Measurements from ENCODE around the gene SMIM1.
"Not testable (repeated sequence)": the region's sequence is repeated elsewhere in the genome, so short reads cannot be mapped to it uniquely, and the experiment has no call there.

Gene SMIM1

DNA sequence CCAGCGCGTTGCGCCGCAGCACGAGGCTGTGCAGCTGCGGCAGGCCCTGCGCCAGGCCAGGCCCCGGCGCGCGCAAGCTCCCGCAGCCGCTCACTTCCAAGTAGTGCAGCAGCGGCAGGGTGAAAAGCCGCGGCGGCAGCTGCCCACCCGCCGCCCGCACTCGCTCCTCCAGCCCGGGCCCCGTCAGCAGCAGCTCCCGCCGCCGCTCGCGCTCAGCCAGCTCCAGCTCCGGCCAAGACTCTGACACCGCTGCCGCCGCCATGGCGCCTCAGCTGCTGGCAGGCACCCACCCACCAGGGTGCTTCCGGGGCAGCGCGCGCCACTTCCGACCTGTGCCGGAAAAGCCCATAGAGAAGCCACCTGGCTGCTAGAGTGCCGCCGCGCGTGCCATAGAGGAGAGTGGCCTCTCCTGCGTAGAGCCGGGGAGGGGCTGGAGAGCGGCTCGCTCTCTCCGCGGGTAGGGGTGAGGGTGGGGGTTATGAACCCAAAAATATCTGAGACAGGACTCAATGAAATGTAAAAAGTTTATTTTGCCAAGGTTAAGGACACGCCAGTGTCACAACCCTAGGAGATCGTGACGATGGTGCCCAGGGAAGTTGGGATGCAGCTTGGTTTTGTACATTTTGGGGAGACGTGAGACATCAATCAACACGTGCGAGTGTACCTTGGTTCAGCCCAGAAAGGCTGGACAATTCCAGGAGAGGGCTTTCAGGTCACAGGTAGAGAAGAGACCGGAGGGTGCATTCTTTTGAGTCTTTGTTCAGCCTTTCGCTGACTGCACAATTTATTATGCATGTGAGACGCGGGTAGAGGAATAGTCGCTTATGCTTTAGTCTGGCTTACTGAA, 23.9 kb downstream of the SMIM1 start, which contains the start of gene LRRC47:
LRRC47 (minus strand) TSS at position 284 of the 847 bp plus-strand sequence; CDS start at position 262, 22 bp downstream.
- DNase-seq (ENCODE audit: low read depth in 2 of 2): peak; percentile 92 to 93

- DNase-seq (ENCODE audit: low read depth in 2 of 2): no peak
Observed at GRCh38 chr1:3799976-3800685, 27.6 kb downstream of the SMIM1 start.

DNA sequence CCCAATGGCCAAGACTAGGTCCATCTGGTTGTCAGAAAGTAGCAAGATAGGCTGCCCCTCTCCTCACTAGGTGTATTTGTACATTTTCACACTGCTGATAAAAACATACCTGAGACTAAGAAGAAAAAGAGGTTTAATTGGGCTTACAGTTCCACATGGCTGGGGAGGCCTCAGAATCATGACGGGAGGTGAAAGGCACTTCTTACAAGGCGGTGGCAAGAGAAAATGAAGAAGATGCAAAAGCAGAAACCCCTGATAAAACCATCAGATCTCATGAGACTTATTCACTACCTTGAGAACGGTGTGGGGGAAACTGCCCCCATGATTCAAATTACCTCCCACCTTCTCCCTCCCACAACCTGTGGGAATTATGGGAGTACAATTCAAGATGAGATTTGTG, 28.2 kb downstream of the SMIM1 start:
- not testable (repeated sequence) for DNase-seq (ENCODE audit: low read depth in 2 of 2)

DNA sequence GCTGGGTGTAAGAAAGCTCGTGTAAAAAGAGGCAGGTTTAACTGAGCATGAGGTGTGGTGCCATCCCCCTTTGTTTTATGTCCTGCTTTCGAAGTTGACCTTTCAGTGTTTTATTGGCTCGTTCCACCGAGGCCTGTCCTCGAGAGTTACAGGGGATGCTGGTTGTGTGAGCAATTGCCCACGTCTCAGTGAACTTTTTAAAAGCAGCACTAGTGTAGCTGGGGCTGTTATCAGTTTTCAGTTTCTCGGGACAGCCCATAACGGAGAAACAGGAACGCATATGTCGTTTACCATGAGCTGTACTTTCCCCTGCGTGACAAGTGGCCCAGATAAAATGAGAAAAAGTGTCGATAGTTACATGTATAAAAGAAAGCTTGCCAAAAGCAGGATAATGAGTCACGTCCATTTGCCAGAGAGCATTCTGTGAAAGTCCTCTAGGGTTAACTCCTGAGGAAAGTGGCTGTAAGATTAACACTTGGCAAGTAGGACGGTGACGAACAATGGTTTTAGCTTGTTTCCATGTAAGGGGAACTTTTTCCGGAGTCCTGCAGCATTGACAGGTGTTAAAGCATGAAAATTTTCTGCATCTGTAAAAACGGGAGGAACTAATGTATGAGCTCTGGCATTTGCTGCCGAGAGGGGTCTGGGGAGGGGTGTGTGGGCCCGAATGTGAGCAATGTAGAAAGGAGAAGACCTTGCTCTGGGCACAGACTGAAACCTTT, 31.5 kb downstream of the SMIM1 start:
- DNase-seq (ENCODE audit: low read depth in 2 of 2): no peak

- not testable (repeated sequence) for DNase-seq (ENCODE audit: low read depth in 2 of 2)
Observed at GRCh38 chr1:3804627-3804944, 32.0 kb downstream of the SMIM1 start.

DNA sequence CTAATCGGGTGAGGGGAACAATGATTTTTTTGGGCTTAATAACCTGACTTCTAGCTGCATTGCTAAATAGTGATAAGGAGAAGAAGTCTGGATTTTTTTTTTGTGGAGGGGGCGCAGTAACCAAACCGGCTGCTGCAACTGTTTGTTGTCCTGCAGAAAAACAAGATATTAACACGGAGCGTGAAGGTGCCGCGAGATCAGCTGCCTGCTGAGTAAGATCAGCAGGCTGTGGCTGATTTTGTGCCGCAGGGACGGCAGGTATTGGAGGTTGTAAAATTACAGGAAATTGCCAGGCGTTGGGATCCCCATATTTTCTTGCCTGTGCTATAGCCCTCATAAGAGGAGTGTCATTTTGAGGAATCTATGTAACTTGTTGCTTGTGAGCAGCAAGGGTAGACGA, 32.5 kb downstream of the SMIM1 start:
- no peak for DNase-seq (ENCODE audit: low read depth in 2 of 2)

DNA sequence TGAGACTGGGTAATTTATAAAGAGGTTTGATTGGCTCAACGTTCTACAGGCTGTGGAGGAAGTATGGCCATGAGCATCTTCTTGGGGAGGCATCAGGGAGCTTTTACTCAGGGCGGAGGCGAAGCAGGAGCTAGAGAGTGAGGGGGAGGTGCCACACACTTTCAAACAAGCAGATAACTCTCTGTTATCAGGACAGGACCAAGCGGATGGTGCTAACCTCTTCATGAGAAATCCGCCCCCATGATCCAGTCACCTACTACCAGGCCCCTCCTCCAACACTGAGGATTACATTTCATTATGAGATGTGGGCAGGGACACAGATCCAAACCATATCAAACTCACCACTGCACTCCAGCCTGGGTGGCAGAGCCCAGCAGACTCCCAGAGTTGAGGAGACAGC, 35.2 kb downstream of the SMIM1 start:
- no peak for DNase-seq (ENCODE audit: low read depth in 2 of 2)

DNA sequence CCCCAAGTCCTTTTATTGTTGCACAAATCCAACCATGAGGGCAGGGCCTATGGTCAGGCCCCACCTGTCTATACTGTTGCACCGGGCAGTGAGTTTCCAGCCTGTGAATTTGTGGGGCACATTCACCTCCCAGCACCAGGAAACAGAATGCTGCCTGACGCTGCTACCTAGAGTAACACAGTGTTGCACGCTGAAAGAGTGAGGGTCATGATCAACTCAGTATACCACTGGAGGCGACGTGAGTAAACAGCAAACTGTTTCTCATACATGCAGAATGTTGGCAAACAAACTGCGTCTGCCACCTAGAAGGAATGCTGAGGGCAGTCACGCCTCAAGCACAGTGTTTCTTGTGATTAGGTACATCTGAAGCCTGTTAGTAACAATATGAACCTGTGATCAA, 37.1 kb downstream of the SMIM1 start:
- DNase-seq (ENCODE audit: low read depth in 2 of 2): no peak

DNA sequence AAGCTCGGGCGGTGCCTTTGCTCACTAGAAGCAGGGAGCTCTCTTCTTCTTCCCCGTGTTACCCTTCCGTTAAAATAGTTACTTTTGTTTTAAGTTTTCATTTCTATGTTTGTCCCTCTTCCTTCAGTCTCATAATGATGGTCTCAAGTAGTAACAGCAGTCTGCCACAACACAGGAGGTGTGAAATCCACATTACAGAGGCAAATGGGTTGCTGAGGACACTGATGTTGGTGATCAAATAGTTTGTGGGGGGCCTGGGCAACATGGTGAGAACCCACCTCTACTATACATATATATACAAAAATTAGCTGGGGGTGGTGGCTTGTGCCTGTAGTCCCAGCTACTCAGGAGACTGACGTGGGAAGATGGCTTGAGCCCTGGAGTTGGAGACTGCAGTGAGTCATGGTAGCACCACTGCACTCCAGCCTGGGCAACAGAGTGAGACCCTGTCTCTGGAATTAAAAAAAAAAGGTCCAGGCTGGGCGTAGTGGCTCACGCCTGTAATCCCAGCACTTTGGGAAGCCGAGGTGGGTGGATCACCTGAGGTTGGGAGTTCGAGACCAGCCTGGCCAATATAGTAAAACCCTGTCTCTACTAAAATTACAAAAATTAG, 37.7 kb downstream of the SMIM1 start:
- not testable (repeated sequence) for DNase-seq (ENCODE audit: low read depth in 2 of 2)

- DNase-seq (ENCODE audit: low read depth in 2 of 2): no peak
Observed at GRCh38 chr1:3811595-3811911, 39.0 kb downstream of the SMIM1 start.

DNA sequence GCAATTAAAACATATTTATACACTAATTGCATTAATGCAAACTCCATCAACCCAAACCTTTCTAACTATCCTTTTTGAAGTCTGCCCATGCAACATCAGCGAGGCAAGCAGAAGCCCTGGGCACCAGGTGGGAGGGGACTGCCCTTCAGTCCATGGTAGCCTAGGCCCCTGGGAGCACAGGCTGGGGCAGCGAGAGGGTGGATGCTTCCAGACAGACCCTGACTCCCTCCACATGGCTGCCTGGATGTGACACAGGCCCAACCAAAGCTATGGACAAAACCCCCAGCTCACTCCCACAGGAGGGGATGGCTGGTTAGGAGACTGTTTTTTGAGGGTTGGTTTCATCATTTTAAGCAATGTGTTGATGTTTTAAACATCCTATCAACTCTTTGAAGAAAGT, 41.5 kb downstream of the SMIM1 start:
- no peak for DNase-seq (ENCODE audit: low read depth in 2 of 2)

DNA sequence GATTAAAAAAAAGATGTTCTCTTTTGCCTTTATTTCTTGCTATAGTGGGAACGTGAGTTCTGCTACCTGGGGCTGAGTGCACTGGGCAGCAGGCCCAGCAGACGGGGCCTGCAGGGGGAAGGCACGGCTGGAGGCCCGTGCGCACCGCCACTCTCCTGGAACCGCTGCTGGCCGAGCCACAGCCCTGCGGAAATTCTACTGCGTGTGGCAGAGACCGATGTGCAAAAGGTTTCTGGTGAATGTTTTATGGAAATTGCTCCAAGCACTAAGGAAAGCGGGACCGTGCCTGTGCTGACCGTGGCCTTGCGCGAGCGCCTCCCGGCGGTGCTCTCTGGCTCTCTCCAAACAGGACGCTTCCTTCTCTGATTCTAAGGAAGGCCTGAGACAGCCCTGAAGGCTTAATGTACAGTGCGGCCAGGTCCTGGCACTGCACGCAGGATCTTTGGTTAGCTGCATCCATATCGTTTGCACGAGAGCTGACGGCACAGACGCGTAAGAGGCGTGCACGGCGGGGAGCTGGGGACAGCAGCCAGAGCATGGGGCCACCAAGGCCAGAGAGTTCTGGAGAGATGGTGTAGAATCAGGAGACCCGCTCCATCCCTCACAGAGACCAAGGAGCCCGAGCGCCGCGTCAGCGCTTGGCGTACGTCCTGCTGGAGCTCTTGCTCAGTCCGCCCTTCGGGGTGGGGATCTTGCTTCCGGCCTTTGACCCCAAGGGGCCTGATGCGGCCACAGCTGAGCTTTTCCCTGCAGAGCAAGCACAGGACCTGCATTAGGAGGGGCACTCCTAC, 42.4 kb downstream of the SMIM1 start:
- DNase-seq (ENCODE audit: low read depth in 2 of 2): no peak

DNA sequence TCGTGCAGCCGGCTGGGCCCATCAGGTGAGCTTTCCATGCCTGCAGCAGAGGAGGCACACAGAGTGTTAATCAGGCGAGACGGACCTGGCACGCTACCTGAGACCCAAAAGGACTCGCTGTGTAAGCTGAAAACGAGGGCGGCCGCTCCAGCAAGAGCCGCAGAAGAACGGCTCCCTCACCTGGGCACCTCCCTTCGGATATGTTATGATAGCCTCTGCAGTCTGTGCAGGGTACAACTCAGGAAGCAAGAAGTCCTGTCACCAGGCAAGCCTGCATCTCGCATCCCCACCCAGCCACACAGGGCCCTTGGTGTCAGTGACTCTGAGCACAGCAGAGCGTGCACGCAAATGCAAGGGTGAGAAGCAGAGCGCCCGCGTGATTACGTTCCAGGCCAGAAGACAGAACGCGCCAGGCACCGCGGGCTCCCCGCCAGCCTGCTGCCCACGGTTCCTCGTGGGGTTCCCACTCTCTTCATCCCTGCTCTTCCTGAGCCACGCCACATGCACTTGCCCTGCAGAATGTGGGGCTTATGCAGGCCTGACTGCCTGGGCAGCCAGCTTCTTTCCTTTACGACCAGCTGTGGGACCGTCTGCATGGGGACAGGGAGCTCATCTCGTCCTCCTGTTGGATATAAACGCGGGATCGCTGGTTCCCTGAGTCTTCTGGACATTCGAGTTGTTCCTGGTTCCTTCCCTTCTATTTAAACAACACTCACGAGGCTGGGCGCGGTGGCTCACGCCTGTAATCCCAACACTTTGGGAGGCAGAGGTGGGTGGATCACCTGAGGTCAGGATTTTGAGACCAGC, 44.0 kb downstream of the SMIM1 start:
- no peak for DNase-seq (ENCODE audit: low read depth in 2 of 2)

DNA sequence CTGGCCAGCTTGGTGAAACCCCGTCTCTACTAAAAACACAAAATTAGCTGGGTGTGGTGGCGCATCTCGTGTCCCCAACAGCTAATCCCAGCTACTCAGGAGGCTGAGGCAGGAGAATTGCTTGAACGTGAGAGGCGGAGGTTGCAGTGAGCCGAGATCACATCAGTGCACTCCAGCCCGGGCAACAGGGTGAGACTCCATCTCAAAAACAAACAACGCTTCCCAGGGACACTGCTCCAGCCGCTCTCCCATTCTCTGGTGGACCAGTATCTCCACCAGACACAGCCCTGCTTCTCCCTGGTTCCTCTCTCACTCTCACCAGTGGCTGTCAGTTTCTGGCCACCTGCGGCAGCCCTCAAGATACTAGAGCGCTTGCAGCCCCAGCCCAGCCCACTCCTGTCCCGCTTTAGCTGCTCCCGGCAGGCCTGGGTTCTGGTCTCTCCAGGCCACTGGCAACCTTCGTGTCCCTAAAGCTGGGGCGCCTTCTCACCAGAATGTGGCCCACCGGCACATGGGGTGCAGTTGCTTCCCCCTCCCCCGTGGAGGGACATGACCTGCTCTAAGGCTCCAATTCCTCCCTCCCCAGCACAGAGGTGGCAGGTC, 44.7 kb downstream of the SMIM1 start:
- DNase-seq (ENCODE audit: low read depth in 2 of 2): no peak

DNA sequence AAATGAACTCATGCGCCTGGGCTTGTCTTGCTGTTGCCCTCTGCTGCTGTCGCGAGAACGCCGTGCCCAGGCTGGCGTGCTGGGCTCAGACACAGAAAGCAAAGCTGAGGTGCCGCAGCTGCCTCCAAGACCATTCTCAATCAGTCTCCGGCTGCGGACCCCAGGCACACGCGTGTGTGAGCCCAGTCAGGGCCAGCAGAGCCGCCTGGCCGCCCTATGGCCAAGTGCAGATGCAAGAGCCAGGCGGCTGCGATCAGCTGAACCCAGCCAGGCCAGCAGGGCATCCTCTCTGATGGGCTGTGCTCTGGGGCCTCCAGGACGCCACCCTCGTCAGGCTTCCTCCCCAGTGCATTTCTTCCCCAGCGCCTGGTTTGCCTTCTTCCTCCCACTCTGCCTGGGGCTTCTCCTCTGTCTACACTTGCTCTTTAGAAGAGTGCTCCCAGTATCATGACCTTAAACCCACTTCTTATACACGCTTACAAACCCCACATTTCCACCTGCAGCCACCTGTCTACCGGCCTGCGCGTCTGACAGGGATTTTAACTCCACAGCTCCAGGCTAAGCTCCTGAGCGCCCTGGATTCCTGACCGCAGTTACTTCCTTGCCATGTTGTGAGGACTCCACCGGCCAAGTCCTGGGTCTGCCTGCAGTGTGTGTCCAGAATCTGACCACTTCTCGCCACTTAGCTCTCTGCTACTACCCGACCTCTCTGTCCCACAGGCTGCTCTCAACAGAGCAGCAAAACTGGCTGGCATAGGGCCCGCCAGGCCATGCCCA, 45.5 kb downstream of the SMIM1 start:
- no peak for DNase-seq (ENCODE audit: low read depth in 2 of 2)

DNA sequence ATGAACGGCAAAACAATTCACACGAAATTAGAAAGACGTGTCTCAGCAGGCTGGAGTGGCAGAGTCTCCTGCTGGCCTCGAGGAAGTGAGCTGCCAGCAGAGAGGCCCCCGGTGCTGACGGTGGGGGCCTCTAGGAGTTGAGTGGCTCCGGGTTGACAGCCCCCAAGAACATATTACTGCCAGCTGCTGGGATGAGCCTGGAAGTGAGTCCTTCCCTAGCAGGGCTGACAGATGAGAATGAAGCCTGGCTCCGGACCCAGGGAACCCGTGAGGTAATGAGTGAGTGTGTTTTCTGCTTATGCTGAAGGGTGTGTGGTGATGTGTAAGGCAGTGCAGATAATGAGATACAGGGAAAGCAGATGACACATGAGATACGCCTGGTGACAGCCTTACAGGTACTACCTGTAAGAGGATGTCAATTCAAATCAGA, 47.2 kb downstream of the SMIM1 start:
- DNase-seq (ENCODE audit: low read depth in 2 of 2): no peak

DNA sequence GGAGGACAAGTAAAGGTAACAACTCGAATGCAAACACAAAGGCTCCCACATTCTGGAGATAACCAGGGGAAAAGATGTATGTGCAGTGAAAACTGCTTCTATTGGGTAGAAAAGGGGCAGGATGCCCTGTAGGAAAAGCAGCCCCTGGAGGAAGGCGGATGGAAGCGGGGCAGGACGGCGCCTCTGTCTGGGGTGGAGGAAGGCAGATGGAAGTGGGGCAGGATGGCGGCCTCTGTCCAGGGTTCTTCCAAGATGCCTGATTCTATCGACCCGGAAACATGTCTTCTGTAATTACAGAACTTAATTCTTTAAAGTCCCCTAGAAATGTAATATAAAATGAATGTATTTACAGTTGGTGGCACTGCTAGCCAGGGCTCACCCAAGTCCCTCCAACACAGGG, 47.8 kb downstream of the SMIM1 start:
- DNase-seq (ENCODE audit: low read depth in 2 of 2): no peak

GRCh38 chr1:3821004-3821403, 48.5 kb downstream of the SMIM1 start:
- DNase-seq (ENCODE audit: low read depth in 2 of 2): no peak

GRCh38 chr1:3821447-3821846, 48.9 kb downstream of the SMIM1 start:
- no peak for DNase-seq (ENCODE audit: low read depth in 2 of 2)

Measured in stimulated activated CD4-positive, alpha-beta T cell treated with anti-CD3 and anti-CD28 coated beads, Interleukin-1b, Interleukin-23, amount 100 ng/mL, for 4 hours (primary cell).